ENCODE data around the gene EYA2.

DNA sequence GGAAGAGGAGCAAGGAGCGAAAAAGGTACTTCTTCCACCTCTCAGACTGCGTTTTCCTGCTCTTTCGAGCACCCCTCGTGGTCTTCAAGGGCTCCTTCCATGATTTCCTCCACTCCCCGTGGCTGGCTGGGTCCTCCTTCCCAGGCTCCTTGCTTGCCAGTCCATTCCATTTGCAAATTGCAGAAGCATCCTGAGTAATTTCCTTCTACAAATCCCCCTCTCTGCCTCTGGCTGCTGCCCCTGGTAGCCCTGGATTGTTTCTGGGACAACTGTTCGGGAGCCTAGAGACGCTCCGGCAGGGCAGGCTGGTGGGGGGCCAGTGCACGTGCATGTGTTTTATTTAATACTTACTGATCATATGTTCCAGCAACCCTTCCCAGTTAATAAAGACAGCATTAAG, 288.7 kb downstream of the EYA2 start:
- TF ChIP-seq, protein P1, sequence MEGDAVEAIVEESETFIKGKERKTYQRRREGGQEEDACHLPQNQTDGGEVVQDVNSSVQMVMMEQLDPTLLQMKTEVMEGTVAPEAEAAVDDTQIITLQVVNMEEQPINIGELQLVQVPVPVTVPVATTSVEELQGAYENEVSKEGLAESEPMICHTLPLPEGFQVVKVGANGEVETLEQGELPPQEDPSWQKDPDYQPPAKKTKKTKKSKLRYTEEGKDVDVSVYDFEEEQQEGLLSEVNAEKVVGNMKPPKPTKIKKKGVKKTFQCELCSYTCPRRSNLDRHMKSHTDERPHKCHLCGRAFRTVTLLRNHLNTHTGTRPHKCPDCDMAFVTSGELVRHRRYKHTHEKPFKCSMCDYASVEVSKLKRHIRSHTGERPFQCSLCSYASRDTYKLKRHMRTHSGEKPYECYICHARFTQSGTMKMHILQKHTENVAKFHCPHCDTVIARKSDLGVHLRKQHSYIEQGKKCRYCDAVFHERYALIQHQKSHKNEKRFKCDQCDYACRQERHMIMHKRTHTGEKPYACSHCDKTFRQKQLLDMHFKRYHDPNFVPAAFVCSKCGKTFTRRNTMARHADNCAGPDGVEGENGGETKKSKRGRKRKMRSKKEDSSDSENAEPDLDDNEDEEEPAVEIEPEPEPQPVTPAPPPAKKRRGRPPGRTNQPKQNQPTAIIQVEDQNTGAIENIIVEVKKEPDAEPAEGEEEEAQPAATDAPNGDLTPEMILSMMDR (IDR thresholded peaks at IDR 0.05; ENCODE audit: extremely low read depth in 1 of 2, insufficient read depth in 1 of 2, low read depth in 1 of 2, low read length in 2 of 2), result no peak
- TF ChIP-seq POLR2A (IDR thresholded peaks at IDR 0.05; ENCODE audit: low read depth, low read length), result no peak
- TF ChIP-seq POLR2AphosphoS5 (IDR thresholded peaks at IDR 0.05; ENCODE audit: insufficient read depth, low read depth, low read length), result no peak
- TF ChIP-seq, protein P2, sequence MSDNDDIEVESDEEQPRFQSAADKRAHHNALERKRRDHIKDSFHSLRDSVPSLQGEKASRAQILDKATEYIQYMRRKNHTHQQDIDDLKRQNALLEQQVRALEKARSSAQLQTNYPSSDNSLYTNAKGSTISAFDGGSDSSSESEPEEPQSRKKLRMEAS (IDR thresholded peaks at IDR 0.05; ENCODE audit: insufficient read depth, insufficient read length), result no peak
- TF ChIP-seq EZH2 (IDR thresholded peaks at IDR 0.05; ENCODE audit: borderline replicate concordance, low read depth, low read length, severe bottlenecking), result no peak
- no peak for TF ChIP-seq MYC (IDR thresholded peaks at IDR 0.05; ENCODE audit: low read depth, low read length)
- no peak for TF ChIP-seq GATA2 (IDR thresholded peaks at IDR 0.05; ENCODE audit: insufficient read depth, insufficient read length, low read depth, low read length)
- TF ChIP-seq JUN (IDR thresholded peaks at IDR 0.05; ENCODE audit: borderline replicate concordance, insufficient read depth, insufficient read length, low read depth), result no peak

Data from endothelial cell of umbilical vein (primary cell).